ENCODE results near the gene YOD1. TPM values are rescaled to one million over a fixed set of nuclear protein-coding genes. Genes with fewer than 3 reads are reported as not detected.

Gene YOD1
- total RNA-seq, 4 donors from 2014 or later: 11.6 to 17.7 (median 13.5) TPM

DNA sequence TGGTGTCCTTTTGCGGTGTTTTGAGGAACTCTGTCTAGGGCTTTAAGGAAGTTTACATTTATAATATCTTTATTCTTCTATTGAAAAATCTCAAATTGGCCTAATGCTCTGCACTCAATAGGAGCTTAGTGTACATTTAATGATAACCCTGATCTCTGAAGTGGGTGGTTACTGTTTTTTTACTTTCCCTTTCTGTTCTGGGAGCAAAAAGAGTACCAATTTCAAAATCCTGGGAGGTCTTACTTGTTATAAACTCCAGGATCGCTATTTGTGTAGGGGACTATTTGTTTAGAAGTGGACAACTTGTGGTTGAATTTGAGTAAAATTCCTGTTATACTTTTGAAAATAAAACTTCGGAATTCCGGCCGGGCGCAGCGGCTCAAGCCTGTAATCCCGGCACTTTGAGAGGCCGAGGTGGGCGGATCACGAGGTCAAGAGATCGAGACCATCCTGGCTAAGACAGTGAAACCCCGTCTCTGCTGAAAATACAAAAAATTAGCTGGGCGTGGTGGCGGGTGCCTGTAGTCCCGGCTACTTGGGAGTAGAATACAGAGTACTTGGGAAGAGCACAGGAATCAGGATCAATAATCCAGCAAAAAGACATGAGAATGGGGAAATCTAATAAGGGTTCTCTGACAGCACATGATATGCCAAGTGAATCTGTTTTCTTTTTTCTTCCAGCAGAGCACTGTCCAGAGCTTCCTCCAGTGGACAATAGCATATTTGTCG lies 38.8 kb upstream of the YOD1 start:
- TF ChIP-seq POLR2A (IDR thresholded peaks at IDR 0.05): no peak
- TF ChIP-seq, protein P1, sequence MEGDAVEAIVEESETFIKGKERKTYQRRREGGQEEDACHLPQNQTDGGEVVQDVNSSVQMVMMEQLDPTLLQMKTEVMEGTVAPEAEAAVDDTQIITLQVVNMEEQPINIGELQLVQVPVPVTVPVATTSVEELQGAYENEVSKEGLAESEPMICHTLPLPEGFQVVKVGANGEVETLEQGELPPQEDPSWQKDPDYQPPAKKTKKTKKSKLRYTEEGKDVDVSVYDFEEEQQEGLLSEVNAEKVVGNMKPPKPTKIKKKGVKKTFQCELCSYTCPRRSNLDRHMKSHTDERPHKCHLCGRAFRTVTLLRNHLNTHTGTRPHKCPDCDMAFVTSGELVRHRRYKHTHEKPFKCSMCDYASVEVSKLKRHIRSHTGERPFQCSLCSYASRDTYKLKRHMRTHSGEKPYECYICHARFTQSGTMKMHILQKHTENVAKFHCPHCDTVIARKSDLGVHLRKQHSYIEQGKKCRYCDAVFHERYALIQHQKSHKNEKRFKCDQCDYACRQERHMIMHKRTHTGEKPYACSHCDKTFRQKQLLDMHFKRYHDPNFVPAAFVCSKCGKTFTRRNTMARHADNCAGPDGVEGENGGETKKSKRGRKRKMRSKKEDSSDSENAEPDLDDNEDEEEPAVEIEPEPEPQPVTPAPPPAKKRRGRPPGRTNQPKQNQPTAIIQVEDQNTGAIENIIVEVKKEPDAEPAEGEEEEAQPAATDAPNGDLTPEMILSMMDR (IDR thresholded peaks at IDR 0.05): no peak
- Histone ChIP-seq H3K4me1 (no peaks in the 10 kb centered on the region), H3K27me3 (no peaks in the 10 kb centered on the region), H3K27ac (no peak overlapping the region), H3K36me3 (no peaks in the 10 kb centered on the region), H3K4me3 (replicated peaks in 1 of 3) (no peak overlapping the region), H3K9me3 (no peaks in the 10 kb centered on the region)
- intact Hi-C loops (cut with DNase I): no loop called here
- DNase-seq: no peak
- WGBS, 2 donors: 95 to 96% methylated on average over 17 of the region's 17 CpGs

DNA sequence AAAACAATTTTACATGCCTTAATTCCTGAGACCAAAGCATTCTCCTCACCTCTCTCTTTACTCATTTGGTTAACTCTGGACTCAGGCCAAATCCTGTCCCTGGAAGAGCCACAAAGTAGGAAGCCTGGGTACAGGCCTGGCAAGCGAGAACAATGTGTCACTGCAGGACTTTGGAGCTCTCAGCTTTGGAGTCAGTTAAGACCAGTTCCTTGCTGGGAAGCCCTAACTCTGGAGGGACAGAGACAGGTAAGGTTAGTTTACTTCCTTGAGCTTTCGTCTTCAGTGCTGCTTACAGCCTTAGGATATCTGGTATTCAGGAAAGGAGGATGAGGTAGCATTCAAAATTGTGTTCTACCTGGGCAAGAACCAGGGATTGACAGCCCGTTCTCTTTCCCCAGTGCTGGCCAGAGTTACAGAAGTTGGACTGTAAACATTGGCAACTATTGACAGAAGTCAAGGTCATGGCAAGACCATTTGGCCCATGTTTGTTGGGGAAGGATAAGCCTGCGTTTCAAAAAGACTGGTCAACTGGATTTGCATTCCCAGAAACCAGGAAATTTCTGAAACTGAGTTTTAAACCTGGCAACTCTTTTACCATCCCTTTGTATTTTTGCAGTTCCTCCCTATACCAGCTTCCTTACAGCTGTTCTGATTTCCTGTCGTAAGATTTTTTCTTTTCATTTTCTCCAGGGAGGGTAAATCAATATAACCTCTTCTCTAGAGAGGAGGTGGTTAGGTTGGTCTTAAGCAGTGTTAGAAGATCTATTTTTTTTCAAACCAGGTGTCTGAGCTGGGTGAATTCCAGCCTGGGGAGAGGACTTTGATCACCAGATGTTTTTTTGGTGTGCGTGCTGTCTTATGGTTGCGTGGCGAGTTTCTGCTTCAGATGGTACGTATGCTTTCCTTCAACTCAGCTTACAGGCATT lies 38.0 kb upstream of the YOD1 start, which contains the start of gene C4BPB:
C4BPB (plus strand) TSS at position 160 of the 926 bp plus-strand sequence; CDS start at position 832, 672 bp downstream.
- Histone ChIP-seq H3K27ac (no peak within 1 kb of the TSS), H3K9me3 (no peaks in the 10 kb centered on the region), H3K4me1 (no peaks in the 10 kb centered on the region), H3K4me3 (replicated peaks in 1 of 3) (no peak within 1 kb of the TSS), H3K27me3 (no peaks in the 10 kb centered on the region), H3K36me3 (no peaks in the 10 kb centered on the region)
- intact Hi-C loops (cut with DNase I): no loop called here
- 88 to 91% methylated on average over 9 of the region's 9 CpGs for WGBS, 2 donors
- DNase-seq: peak in 1 of 2 donors; percentile 32
- TF ChIP-seq, protein P1 (IDR thresholded peaks at IDR 0.05): no peak
- TF ChIP-seq POLR2A (IDR thresholded peaks at IDR 0.05): no peak

DNA sequence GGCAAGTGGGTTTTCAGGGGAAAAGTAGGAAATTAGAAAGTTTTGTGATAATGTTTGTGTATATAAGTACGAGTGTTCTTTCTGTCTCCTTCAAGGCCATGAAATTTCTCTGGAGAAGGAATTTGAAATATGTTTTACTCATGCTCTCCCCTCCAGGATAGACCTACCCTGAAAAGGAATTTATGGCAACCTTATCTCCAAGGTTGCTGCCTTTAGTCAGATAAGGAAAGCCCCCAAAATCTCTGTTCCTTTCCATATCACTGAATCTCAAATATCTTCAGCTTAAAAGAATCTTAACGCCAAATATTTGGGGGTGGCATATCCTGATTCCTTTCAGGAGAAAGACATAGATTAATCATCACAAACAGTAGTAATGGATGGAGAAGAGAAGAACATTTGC lies 37.2 kb upstream of the YOD1 start:
- Histone ChIP-seq H3K27me3 (no peaks in the 10 kb centered on the region), H3K4me3 (replicated peaks in 1 of 3) (no peak overlapping the region), H3K27ac (no peak overlapping the region), H3K4me1 (no peaks in the 10 kb centered on the region), H3K36me3 (no peaks in the 10 kb centered on the region), H3K9me3 (no peaks in the 10 kb centered on the region)
- DNase-seq: no peak
- intact Hi-C loops (cut with DNase I): no loop called here
- WGBS, 2 donors: 85 to 89% methylated on average over 2 of the region's 2 CpGs
- no peak for TF ChIP-seq POLR2A (IDR thresholded peaks at IDR 0.05)
- TF ChIP-seq, protein P1 (IDR thresholded peaks at IDR 0.05): no peak

DNA sequence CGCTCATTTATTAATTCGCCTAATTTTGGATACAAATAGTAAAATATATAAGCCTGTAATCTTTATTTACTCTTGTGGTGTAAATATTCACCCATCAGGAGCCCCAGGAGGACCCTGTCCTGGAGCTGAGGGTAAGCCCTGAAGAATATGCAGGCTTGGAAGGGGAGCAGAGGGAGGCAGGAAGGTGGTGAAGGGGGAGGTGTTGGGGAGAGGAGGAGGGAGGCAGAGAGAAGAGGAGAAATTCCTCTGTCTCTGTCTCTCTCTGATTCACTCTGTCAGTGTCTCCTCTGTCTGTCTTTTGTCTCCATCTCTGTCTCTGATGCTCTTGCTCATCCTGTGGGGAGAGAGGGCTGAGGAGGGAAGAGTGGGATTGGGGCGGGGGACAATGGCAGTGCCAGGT lies 34.9 kb upstream of the YOD1 start:
- Histone ChIP-seq H3K4me3 (replicated peaks in 1 of 3) (no peak overlapping the region), H3K27me3 (no peaks in the 10 kb centered on the region), H3K9me3 (no peaks in the 10 kb centered on the region), H3K4me1 (no peaks in the 10 kb centered on the region), H3K36me3 (no peaks in the 10 kb centered on the region), H3K27ac (no peak overlapping the region)
- DNase-seq: no peak
- intact Hi-C loops (cut with DNase I): no loop called here
- no peak for TF ChIP-seq POLR2A (IDR thresholded peaks at IDR 0.05)
- TF ChIP-seq, protein P1 (IDR thresholded peaks at IDR 0.05): no peak
- 74 to 78% methylated on average over 3 of the region's 3 CpGs for WGBS, 2 donors

Data from thyroid gland (tissue), 4 donors.